Keratinocyte (primary cell): Measurements from ENCODE around the gene ADGRL3.

Experiments used
- EZH2 ChIP-seq: IDR thresholded peaks from one replicate; pipeline ENCODE4 v1.6.1; 2012; ENCODE audit warnings: inconsistent platforms, mild to moderate bottlenecking, low read length, moderate library complexity
- TF ChIP-seq, protein P1 (sequence below), 3 experiments: IDR thresholded peaks in 1 of 3; conservative IDR thresholded peaks in 1 of 3; optimal IDR thresholded peaks in 1 of 3; 2 replicates in 2 of 3; 3 replicates in 1 of 3; pipeline versions ENCODE3 to v1.5.1; 2011; ENCODE audit warnings: low read length in 3 of 3, mild to moderate bottlenecking in 3 of 3, moderate library complexity in 2 of 3, control low read depth in 1 of 3, inconsistent platforms in 1 of 3; ENCODE audit not compliant: insufficient read depth in 2 of 3; ENCODE audit errors: extremely low read depth in 1 of 3

DNA sequence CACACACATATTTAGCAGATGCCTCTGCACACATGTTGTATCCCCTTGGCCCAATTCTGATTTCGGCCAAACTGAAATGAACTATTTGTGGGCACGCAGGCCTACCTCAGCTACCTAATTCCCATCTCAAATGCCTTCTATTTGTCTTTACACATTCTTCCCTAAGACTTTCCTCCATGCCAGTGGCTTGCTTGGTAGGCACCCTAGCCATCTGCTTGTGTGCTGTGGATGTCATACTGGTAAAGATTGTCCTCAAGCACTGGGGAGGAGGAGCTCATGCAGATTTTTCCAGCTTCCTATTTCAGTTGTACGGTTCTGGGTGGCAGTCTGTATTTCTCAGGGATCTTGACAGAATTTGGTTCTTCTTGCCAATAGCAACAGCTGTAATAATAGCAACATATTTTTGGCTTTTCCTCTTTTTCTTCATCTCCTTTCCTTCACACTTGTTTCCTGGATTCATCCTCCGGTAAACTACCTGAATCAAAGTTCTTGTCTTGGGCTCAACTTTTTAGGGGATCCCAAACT is 514.3 kb downstream of the ADGRL3 start:
- TF ChIP-seq, protein P1, sequence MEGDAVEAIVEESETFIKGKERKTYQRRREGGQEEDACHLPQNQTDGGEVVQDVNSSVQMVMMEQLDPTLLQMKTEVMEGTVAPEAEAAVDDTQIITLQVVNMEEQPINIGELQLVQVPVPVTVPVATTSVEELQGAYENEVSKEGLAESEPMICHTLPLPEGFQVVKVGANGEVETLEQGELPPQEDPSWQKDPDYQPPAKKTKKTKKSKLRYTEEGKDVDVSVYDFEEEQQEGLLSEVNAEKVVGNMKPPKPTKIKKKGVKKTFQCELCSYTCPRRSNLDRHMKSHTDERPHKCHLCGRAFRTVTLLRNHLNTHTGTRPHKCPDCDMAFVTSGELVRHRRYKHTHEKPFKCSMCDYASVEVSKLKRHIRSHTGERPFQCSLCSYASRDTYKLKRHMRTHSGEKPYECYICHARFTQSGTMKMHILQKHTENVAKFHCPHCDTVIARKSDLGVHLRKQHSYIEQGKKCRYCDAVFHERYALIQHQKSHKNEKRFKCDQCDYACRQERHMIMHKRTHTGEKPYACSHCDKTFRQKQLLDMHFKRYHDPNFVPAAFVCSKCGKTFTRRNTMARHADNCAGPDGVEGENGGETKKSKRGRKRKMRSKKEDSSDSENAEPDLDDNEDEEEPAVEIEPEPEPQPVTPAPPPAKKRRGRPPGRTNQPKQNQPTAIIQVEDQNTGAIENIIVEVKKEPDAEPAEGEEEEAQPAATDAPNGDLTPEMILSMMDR (optimal IDR thresholded peaks at IDR 0.05 in 1 of 3, IDR thresholded peaks at IDR 0.05 in 1 of 3, conservative IDR thresholded peaks at IDR 0.05 in 1 of 3; ENCODE audit: extremely low read depth in 1 of 3, insufficient read depth in 2 of 3, low read length in 3 of 3) = no peak
- TF ChIP-seq EZH2 = no peak
